Measurements from ENCODE around the gene ZNF100. TPM values are rescaled to one million over a fixed set of nuclear protein-coding genes. Genes with fewer than 3 reads are reported as not detected.
"Not testable (repeated sequence)": the region's sequence is repeated elsewhere in the genome, so short reads cannot be mapped to it uniquely, and the experiment has no call there.

Gene ZNF100
- total and polyA plus RNA-seq, 8 donors, result 1.1 to 17.4 (median 8.3) TPM

GRCh38 chr19:21680671-21681070 lies 86.7 kb downstream of the ZNF100 start:
- H3K36me3 ChIP-seq, result no peaks in the 10 kb centered on the region

GRCh38 chr19:21680026-21680425 lies 87.4 kb downstream of the ZNF100 start:
- H3K27me3 ChIP-seq, result no peaks in the 10 kb centered on the region
- DNase-seq, result no peak
- no peak overlapping the region for H3K27ac ChIP-seq
- intact Hi-C loops (cut with DNase I; ENCODE audit: low total_unique reads), result no loop called here
- H3K4me1 ChIP-seq, result no peaks in the 10 kb centered on the region
- peaks cover 2 to 47% (median 11%) of the 10 kb centered on the region in 4 donors for H3K9me3 ChIP-seq
- no peak overlapping the region for H3K4me3 ChIP-seq
- 76 to 81% (median 77%) methylated on average over 5 of the region's 5 CpGs for WGBS, 5 donors
- TF ChIP-seq CTCF (IDR thresholded peaks at IDR 0.05), result no peak
- no peak for TF ChIP-seq POLR2A (IDR thresholded peaks at IDR 0.05)
- TF ChIP-seq EP300 (IDR thresholded peaks at IDR 0.05), result no peak
- no peak for TF ChIP-seq POLR2AphosphoS5 (IDR thresholded peaks at IDR 0.05)
- H3K36me3 ChIP-seq, result no peaks in the 10 kb centered on the region

More at GRCh38 chr19:21680671-21681070, 86.7 kb downstream of the ZNF100 start:
- Histone ChIP-seq H3K27ac (no peak overlapping the region), H3K27me3 (no peaks in the 10 kb centered on the region), H3K4me3 (no peak overlapping the region), H3K4me1 (no peaks in the 10 kb centered on the region), H3K9me3 (peaks cover 2 to 47% (median 11%) of the 10 kb centered on the region in 4 donors)
- intact Hi-C loops (cut with DNase I; ENCODE audit: low total_unique reads), result no loop called here
- no peak for TF ChIP-seq POLR2AphosphoS5 (IDR thresholded peaks at IDR 0.05)
- TF ChIP-seq CTCF (IDR thresholded peaks at IDR 0.05), result no peak
- no peak for TF ChIP-seq POLR2A (IDR thresholded peaks at IDR 0.05)
- no peak for TF ChIP-seq EP300 (IDR thresholded peaks at IDR 0.05)
- DNase-seq, result no peak
- 54 to 65% (median 56%) methylated on average over 3 of the region's 3 CpGs for WGBS, 5 donors

- intact Hi-C loops (cut with DNase I; ENCODE audit: low total_unique reads), result no loop called here
- WGBS, 5 donors, result 42 to 65% (median 50%) methylated on average over 30 to 38 of the region's 38 CpGs
- H3K27ac ChIP-seq, result no peak overlapping the region
Observed at GRCh38 chr19:21677696-21678418, 89.5 kb downstream of the ZNF100 start.

GRCh38 chr19:21674454-21674853 lies 92.9 kb downstream of the ZNF100 start:
- TF ChIP-seq POLR2AphosphoS5 (IDR thresholded peaks at IDR 0.05), result no peak
- no peak for TF ChIP-seq EP300 (IDR thresholded peaks at IDR 0.05)
- no peak for TF ChIP-seq POLR2A (IDR thresholded peaks at IDR 0.05)
- no peak for TF ChIP-seq CTCF (IDR thresholded peaks at IDR 0.05)
- H3K27ac ChIP-seq, result no peak overlapping the region
- H3K27me3 ChIP-seq, result no peaks in the 10 kb centered on the region
- WGBS, 5 donors, result 57 to 77% (median 59%) methylated on average over 1 of the region's 1 CpG
- no peak for DNase-seq
- H3K36me3 ChIP-seq, result no peaks in the 10 kb centered on the region
- H3K4me3 ChIP-seq, result no peak overlapping the region
- intact Hi-C loops (cut with DNase I; ENCODE audit: low total_unique reads), result no loop called here
- H3K9me3 ChIP-seq, result peaks cover 0 to 16% (median 0%) of the 10 kb centered on the region in 4 donors
- peaks cover 0 to 6% (median 0%) of the 10 kb centered on the region in 4 donors for H3K4me1 ChIP-seq

More at GRCh38 chr19:21677696-21678418, 89.5 kb downstream of the ZNF100 start:
- peaks cover 0 to 6% (median 0%) of the 10 kb centered on the region in 4 donors for H3K4me1 ChIP-seq
- H3K36me3 ChIP-seq, result no peaks in the 10 kb centered on the region
- H3K9me3 ChIP-seq, result peaks cover 2 to 34% (median 11%) of the 10 kb centered on the region in 4 donors
- TF ChIP-seq POLR2A (IDR thresholded peaks at IDR 0.05), result no peak
- TF ChIP-seq CTCF (IDR thresholded peaks at IDR 0.05), result no peak
- no peak for TF ChIP-seq EP300 (IDR thresholded peaks at IDR 0.05)
- no peak for TF ChIP-seq POLR2AphosphoS5 (IDR thresholded peaks at IDR 0.05)
- DNase-seq, result peak in 1 of 2 donors; percentile 44
- H3K4me3 ChIP-seq, result no peak overlapping the region
- no peaks in the 10 kb centered on the region for H3K27me3 ChIP-seq

GRCh38 chr19:21673479-21673878 lies 93.9 kb downstream of the ZNF100 start:
- H3K9me3 ChIP-seq; H3K4me1 ChIP-seq; H3K27me3 ChIP-seq; intact Hi-C loops (cut with DNase I; ENCODE audit: low total_unique reads); H3K36me3 ChIP-seq; H3K27ac ChIP-seq; H3K4me3 ChIP-seq: not testable (repeated sequence)
- DNase-seq, result peak in 1 of 2 donors; percentile 53
- 44 to 68% (median 59%) methylated on average over 2 of the region's 2 CpGs for WGBS, 5 donors

All from stomach (tissue), 9 donors.